PC-9 (cell line): ENCODE data around the gene ZNRF3. TPM values are rescaled to one million over a fixed set of nuclear protein-coding genes. Genes with fewer than 3 reads are reported as not detected.

Experiments used
- BruUV-seq: library from RNA; stranded (reverse); fragments of 400-500 nt; replicated peaks from 2 replicates; lab custom pipeline; 2021; lab: Mats Ljungman, UMichigan
- CTCF ChIA-PET: fragments of 300-600 bp; sonication (Branson Sonifier 250); formaldehyde crosslinking; loops from one replicate; lab custom pipeline; 2022; ENCODE audit warnings: antibody characterized with exemption; lab: Charles Lee
- POLR2A ChIA-PET: fragments of 300-600 bp; sonication (Branson Sonifier 250); formaldehyde crosslinking; loops from one replicate; lab custom pipeline; 2022; ENCODE audit warnings: antibody characterized with exemption; ENCODE audit not compliant: unreplicated experiment; lab: Charles Lee
- DNase-seq, 2 experiments: peaks; one replicate each; pipeline versions ENCODE4 v3.0.0 to v3.0.0-alpha.2; 2015 to 2022; ENCODE audit warnings: mixed read lengths in 1 of 2
- H2AFZ ChIP-seq: fragments of 200-600 bp; sonication (generic); 2 replicates; pipeline ENCODE4 v1.8.1; 2017; ENCODE audit warnings: antibody characterized with exemption
- H3F3A ChIP-seq: fragments of 200-600 bp; sonication (generic); 2 replicates; pipeline ENCODE4 v1.8.1; 2017; ENCODE audit warnings: antibody characterized with exemption, mild to moderate bottlenecking, low read depth; ENCODE audit not compliant: insufficient read depth
- H3K27ac ChIP-seq: fragments of 200-600 bp; sonication (generic); 2 replicates; pipeline ENCODE4 v1.6.1; 2016; ENCODE audit warnings: mixed run types
- H3K27me3 ChIP-seq: fragments of 200-600 bp; sonication (generic); 2 replicates; pipeline ENCODE4 v1.6.1; 2016; ENCODE audit warnings: low read depth, mixed run types; ENCODE audit not compliant: insufficient read depth
- H3K36me3 ChIP-seq: fragments of 200-600 bp; sonication (generic); 2 replicates; pipeline ENCODE4 v1.6.1; 2016; ENCODE audit warnings: low read depth, mixed run types
- H3K4me1 ChIP-seq: fragments of 200-600 bp; sonication (generic); replicated peaks from 2 replicates; pipeline ENCODE4 v1.6.1; 2016; ENCODE audit warnings: mixed run types; ENCODE audit not compliant: insufficient read depth
- H3K4me2 ChIP-seq: fragments of 200-600 bp; sonication (generic); 2 replicates; pipeline ENCODE4 v1.6.1; 2017; ENCODE audit warnings: mixed run types
- H3K4me3 ChIP-seq: fragments of 200-600 bp; sonication (generic); 2 replicates; pipeline ENCODE4 v1.6.1; 2016; ENCODE audit warnings: mixed run types
- H3K79me2 ChIP-seq: fragments of 200-600 bp; sonication (generic); 2 replicates; pipeline ENCODE4 v1.6.1; 2017; ENCODE audit warnings: low read depth, mixed run types
- H3K9me2 ChIP-seq: fragments of 200-600 bp; sonication (generic); 2 replicates; pipeline ENCODE4 v1.8.1; 2017; ENCODE audit warnings: mild to moderate bottlenecking; ENCODE audit not compliant: insufficient read depth
- H3K9me3 ChIP-seq: fragments of 200-600 bp; sonication (generic); 2 replicates; pipeline ENCODE4 v1.8.1; 2016; ENCODE audit warnings: low read depth; ENCODE audit not compliant: insufficient read depth
- H4K20me1 ChIP-seq: fragments of 200-600 bp; sonication (generic); 2 replicates; pipeline ENCODE4 v1.8.1; 2017; ENCODE audit not compliant: insufficient read depth
- EZH2 ChIP-seq: fragments of 200-600 bp; sonication (generic); IDR thresholded peaks from 2 replicates; pipeline ENCODE4 v1.8.0; 2017; ENCODE audit warnings: antibody characterized with exemption, low read depth
- intact Hi-C: fragments of 100-400 bp; cut with micrococcal nuclease; formaldehyde crosslinking; loops from one replicate; pipeline ENCODE4 v1.10.0; 2022; ENCODE audit not compliant: unreplicated experiment
- total RNA-seq: library from RNA; stranded (reverse); gene quantifications from 2 replicates; pipeline ENCODE4 v1.2.3, GENCODE V29; 2021
- TF ChIP-seq, protein P1 (sequence below): fragments of 200-600 bp; sonication (generic); conservative IDR thresholded peaks from 2 replicates; pipeline ENCODE4 v1.6.1; 2017; ENCODE audit warnings: mixed run types, antibody characterized with exemption, mild to moderate bottlenecking, moderate library complexity

The ZNRF3 gene
- total RNA-seq, 1 experiment from 2014 or later: 5.2 TPM

DNA sequence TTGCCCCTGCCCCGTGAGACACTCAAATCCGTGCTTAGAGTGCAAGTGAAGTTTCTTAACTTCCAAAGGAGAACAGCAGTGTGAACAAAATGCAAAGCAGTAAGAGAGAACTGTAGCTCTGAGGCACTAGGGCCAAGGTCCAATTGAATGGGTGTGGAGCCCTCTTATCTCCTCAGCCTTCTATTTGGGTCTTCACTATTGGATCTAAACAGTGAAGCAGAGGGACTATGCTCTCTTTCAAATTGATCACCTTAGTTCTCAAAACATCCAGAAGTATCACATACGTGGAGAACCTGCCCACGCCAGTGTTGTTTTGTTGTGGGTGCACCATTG is 128.7 kb downstream of the ZNRF3 start:
- ChIA-PET POLR2A (no interaction called here), CTCF (no interaction called here)
- H3K79me2 ChIP-seq: no peaks in the 10 kb centered on the region
- H3F3A ChIP-seq: no peaks in the 10 kb centered on the region
- H3K36me3 ChIP-seq: no peaks in the 10 kb centered on the region
- no peaks in the 10 kb centered on the region for H3K9me2 ChIP-seq
- TF ChIP-seq, protein P1, sequence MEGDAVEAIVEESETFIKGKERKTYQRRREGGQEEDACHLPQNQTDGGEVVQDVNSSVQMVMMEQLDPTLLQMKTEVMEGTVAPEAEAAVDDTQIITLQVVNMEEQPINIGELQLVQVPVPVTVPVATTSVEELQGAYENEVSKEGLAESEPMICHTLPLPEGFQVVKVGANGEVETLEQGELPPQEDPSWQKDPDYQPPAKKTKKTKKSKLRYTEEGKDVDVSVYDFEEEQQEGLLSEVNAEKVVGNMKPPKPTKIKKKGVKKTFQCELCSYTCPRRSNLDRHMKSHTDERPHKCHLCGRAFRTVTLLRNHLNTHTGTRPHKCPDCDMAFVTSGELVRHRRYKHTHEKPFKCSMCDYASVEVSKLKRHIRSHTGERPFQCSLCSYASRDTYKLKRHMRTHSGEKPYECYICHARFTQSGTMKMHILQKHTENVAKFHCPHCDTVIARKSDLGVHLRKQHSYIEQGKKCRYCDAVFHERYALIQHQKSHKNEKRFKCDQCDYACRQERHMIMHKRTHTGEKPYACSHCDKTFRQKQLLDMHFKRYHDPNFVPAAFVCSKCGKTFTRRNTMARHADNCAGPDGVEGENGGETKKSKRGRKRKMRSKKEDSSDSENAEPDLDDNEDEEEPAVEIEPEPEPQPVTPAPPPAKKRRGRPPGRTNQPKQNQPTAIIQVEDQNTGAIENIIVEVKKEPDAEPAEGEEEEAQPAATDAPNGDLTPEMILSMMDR: no peak
- no peak for TF ChIP-seq EZH2
- intact Hi-C loops: no loop called here
- H4K20me1 ChIP-seq: no peaks in the 10 kb centered on the region
- no peak overlapping the region for H2AFZ ChIP-seq
- no peaks in the 10 kb centered on the region for H3K4me1 ChIP-seq
- H3K27ac ChIP-seq: no peak overlapping the region
- H3K9me3 ChIP-seq: no peaks in the 10 kb centered on the region
- DNase-seq: no peak
- H3K4me3 ChIP-seq: no peak overlapping the region
- H3K27me3 ChIP-seq: no peaks in the 10 kb centered on the region
- no TSS peak for BruUV-seq
- no peak overlapping the region for H3K4me2 ChIP-seq

DNA sequence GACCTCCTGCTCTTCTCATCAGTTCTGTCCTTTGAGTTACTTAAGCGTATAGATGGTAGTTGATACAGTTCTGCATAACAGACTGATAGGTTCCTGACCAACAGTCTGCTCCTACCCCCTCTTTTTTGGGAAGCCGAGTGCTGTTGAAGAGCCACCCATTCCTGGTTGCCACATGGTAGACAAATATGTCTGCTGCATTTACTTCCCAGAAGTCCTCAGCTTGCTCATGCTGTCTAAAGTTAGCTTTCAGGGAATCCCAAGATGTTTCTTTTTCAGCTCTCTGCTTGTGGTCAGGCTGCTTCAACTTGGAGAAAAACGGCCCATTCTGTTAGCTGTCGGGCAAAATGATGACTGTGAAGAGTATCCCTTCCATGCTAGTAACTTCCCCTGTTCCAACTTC is 129.6 kb downstream of the ZNRF3 start:
- no peaks in the 10 kb centered on the region for H3K4me1 ChIP-seq
- BruUV-seq: no TSS peak

DNA sequence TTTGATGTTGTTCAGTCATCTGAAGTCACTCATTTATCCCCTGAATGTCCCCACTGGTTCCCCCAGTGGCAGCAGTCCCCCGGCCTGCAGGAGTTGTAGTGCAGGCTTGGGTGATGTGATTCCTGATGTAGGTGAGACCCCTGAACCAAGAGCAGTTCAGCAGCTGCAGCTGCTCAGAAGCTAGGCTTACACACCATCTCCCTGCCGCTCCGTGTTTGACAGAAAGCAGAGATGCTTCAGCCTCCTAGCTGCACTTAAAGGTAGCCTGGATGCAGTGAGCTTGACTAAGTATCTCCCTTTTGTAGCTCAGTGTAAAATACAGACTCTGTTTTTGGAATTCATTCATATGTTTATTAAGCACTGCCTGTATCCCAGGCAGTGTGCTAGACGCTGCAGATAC is 130.9 kb downstream of the ZNRF3 start:
- intact Hi-C loops: no loop called here
- Histone ChIP-seq H3K27me3 (no peaks in the 10 kb centered on the region), H3K4me1 (no peaks in the 10 kb centered on the region), H3K9me3 (no peaks in the 10 kb centered on the region), H3K4me3 (no peak overlapping the region), H4K20me1 (no peaks in the 10 kb centered on the region; the same call in 1 of the 2 replicates), H3K27ac (no peak overlapping the region), H3K4me2 (no peak overlapping the region), H3F3A (no peaks in the 10 kb centered on the region), H3K79me2 (no peaks in the 10 kb centered on the region), H3K9me2 (no peaks in the 10 kb centered on the region), H3K36me3 (no peaks in the 10 kb centered on the region), H2AFZ (no peak overlapping the region)
- no TSS peak for BruUV-seq
- TF ChIP-seq, protein P1: no peak
- no peak for TF ChIP-seq EZH2
- POLR2A ChIA-PET: no interaction called here
- CTCF ChIA-PET: no interaction called here
- no peak for DNase-seq

More for the DNA sequence above, 129.6 kb downstream of the ZNRF3 start:
- no peak overlapping the region for H3K4me3 ChIP-seq
- no peak overlapping the region for H2AFZ ChIP-seq
- intact Hi-C loops: no loop called here
- no peaks in the 10 kb centered on the region; the same call in 1 of the 2 replicates for H4K20me1 ChIP-seq
- CTCF ChIA-PET: no interaction called here
- TF ChIP-seq, protein P1: no peak
- no peak for TF ChIP-seq EZH2
- H3K4me2 ChIP-seq: no peak overlapping the region
- no peaks in the 10 kb centered on the region for H3K9me2 ChIP-seq
- DNase-seq: no peak
- POLR2A ChIA-PET: no interaction called here
- H3K27ac ChIP-seq: no peak overlapping the region
- H3K36me3 ChIP-seq: no peaks in the 10 kb centered on the region
- no peaks in the 10 kb centered on the region for H3K27me3 ChIP-seq
- H3K79me2 ChIP-seq: no peaks in the 10 kb centered on the region
- no peaks in the 10 kb centered on the region for H3F3A ChIP-seq
- no peaks in the 10 kb centered on the region for H3K9me3 ChIP-seq
